ENCODE data around the gene SEMA5B. TPM values are rescaled to one million over a fixed set of nuclear protein-coding genes. Genes with fewer than 3 reads are reported as not detected.

SEMA5B gene
- total and polyA plus RNA-seq, 2 donors (not counting 1 experiment from before 2014, with no cell fraction given) = not detected

- H3K27me3 Mint-ChIP-seq = peaks cover 14% of the 10 kb centered on the region
- no peak overlapping the region for H3K4me3 Mint-ChIP-seq
- no peak overlapping the region for H3K27ac Mint-ChIP-seq
- Histone ChIP-seq H3K27me3 (replicated peaks in 1 of 4; ENCODE audit: control extremely low read depth in 1 of 4, control insufficient read depth in 3 of 4, insufficient read depth in 4 of 4, low read length in 3 of 4) (peaks cover 0 to 3% (median 0%) of the 10 kb centered on the region in 4 experiments), H4K20me1 (ENCODE audit: control insufficient read depth, insufficient read depth, low read length, poor library complexity, severe bottlenecking) (no peaks in the 10 kb centered on the region), H3K4me1 (ENCODE audit: control insufficient read depth in 2 of 2, insufficient read depth in 2 of 2, low read length in 2 of 2) (no peaks in the 10 kb centered on the region), H3K4me2 (replicated peaks; ENCODE audit: low read depth, low read length, poor library complexity, severe bottlenecking) (no peak overlapping the region), H3K9ac (ENCODE audit: low read length) (no peak overlapping the region), H3K27ac (ENCODE audit: low read length in 2 of 2) (no peak overlapping the region), H3K36me3 (replicated peaks in 1 of 2; ENCODE audit: control extremely low read depth in 1 of 2, control insufficient read depth in 1 of 2, extremely low read depth in 1 of 2, insufficient read depth in 2 of 2, low read length in 1 of 2) (no peaks in the 10 kb centered on the region), H3K9me3 (ENCODE audit: control extremely low read depth in 1 of 3, control insufficient read depth in 2 of 3, insufficient read depth in 1 of 3, low read length in 2 of 3) (no peaks in the 10 kb centered on the region), H2AFZ (ENCODE audit: insufficient read depth, low read depth, low read length, poor library complexity, severe bottlenecking) (no peak overlapping the region), H3K79me2 (ENCODE audit: control insufficient read depth, insufficient read depth, low read length) (no peaks in the 10 kb centered on the region), H3K4me3 (ENCODE audit: control extremely low read depth in 1 of 5, extremely low read depth in 1 of 5, insufficient read depth in 1 of 5, low read depth in 2 of 5, low read length in 4 of 5) (no peak overlapping the region)
- intact Hi-C loops (cut with micrococcal nuclease) = no loop called here
- 90% methylated on average over 1 of the region's 5 CpGs for WGBS (ENCODE audit: insufficient coverage)
- no peak for TF ChIP-seq CTCF (IDR thresholded peaks at IDR 0.05)
- no peak for TF ChIP-seq EZH2 (IDR thresholded peaks at IDR 0.05; ENCODE audit: borderline replicate concordance, insufficient read depth, low read depth, low read length, poor library complexity, severe bottlenecking)
- DNase-seq (no peak), ATAC-seq (ENCODE audit: low read depth) (no peak)
- H3K4me1 Mint-ChIP-seq = no peaks in the 10 kb centered on the region
- no peaks in the 10 kb centered on the region for H3K9me3 Mint-ChIP-seq (ENCODE audit: insufficient read depth)
- ChIA-PET CTCF (no interaction called here), POLR2A (no interaction called here)
Measured at GRCh38 chr3:123044981-123045763, 17.6 kb upstream of the SEMA5B start.

- H3K4me1 ChIP-seq (ENCODE audit: control insufficient read depth in 2 of 2, insufficient read depth in 2 of 2, low read length in 2 of 2) = no peaks in the 10 kb centered on the region
- H3K4me3 Mint-ChIP-seq = no peak overlapping the region
- H3K27me3 ChIP-seq (replicated peaks in 1 of 4; ENCODE audit: control extremely low read depth in 1 of 4, control insufficient read depth in 3 of 4, insufficient read depth in 4 of 4, low read length in 3 of 4) = peaks cover 0 to 4% (median 1%) of the 10 kb centered on the region in 4 experiments
- H3K27ac ChIP-seq (ENCODE audit: low read length in 2 of 2) = no peak overlapping the region
- peaks cover 35% of the 10 kb centered on the region for H3K27me3 Mint-ChIP-seq
- H4K20me1 ChIP-seq (ENCODE audit: control insufficient read depth, insufficient read depth, low read length, poor library complexity, severe bottlenecking) = no peaks in the 10 kb centered on the region
- ATAC-seq (ENCODE audit: low read depth) (no peak), DNase-seq (no peak)
- intact Hi-C loops (cut with micrococcal nuclease) = no loop called here
- no peak overlapping the region for H2AFZ ChIP-seq (ENCODE audit: insufficient read depth, low read depth, low read length, poor library complexity, severe bottlenecking)
- POLR2A ChIA-PET = no interaction called here
- H3K4me2 ChIP-seq (replicated peaks; ENCODE audit: low read depth, low read length, poor library complexity, severe bottlenecking) = no peak overlapping the region
- CTCF ChIA-PET = no interaction called here
- TF ChIP-seq EZH2 (IDR thresholded peaks at IDR 0.05; ENCODE audit: borderline replicate concordance, insufficient read depth, low read depth, low read length, poor library complexity, severe bottlenecking) (no peak), CTCF (IDR thresholded peaks at IDR 0.05) (no peak)
- no peak overlapping the region for H3K9ac ChIP-seq (ENCODE audit: low read length)
- no peaks in the 10 kb centered on the region for H3K4me1 Mint-ChIP-seq
- H3K9me3 Mint-ChIP-seq (ENCODE audit: insufficient read depth) = no peaks in the 10 kb centered on the region
- WGBS (ENCODE audit: insufficient coverage) = 100% methylated on average over 2 of the region's 6 CpGs
- H3K9me3 ChIP-seq (ENCODE audit: control extremely low read depth in 1 of 3, control insufficient read depth in 2 of 3, insufficient read depth in 1 of 3, low read length in 2 of 3) = no peaks in the 10 kb centered on the region
- H3K27ac Mint-ChIP-seq = no peak overlapping the region
- H3K36me3 ChIP-seq (replicated peaks in 1 of 2; ENCODE audit: control extremely low read depth in 1 of 2, control insufficient read depth in 1 of 2, extremely low read depth in 1 of 2, insufficient read depth in 2 of 2, low read length in 1 of 2) = no peaks in the 10 kb centered on the region
- H3K4me3 ChIP-seq (ENCODE audit: control extremely low read depth in 1 of 5, extremely low read depth in 1 of 5, insufficient read depth in 1 of 5, low read depth in 2 of 5, low read length in 4 of 5) = no peak overlapping the region
- no peaks in the 10 kb centered on the region for H3K79me2 ChIP-seq (ENCODE audit: control insufficient read depth, insufficient read depth, low read length)
Measured at GRCh38 chr3:123042413-123042812, 14.8 kb upstream of the SEMA5B start.
